HG03460 (cell line): ENCODE data around the gene MZB1.

ENCODE experiments used
- ATAC-seq: cut with Tn5 transposase; IDR thresholded peaks from one replicate; pipeline ENCODE4 v1.9.1; 2021; ENCODE audit not compliant: unreplicated experiment

The MZB1 gene

DNA sequence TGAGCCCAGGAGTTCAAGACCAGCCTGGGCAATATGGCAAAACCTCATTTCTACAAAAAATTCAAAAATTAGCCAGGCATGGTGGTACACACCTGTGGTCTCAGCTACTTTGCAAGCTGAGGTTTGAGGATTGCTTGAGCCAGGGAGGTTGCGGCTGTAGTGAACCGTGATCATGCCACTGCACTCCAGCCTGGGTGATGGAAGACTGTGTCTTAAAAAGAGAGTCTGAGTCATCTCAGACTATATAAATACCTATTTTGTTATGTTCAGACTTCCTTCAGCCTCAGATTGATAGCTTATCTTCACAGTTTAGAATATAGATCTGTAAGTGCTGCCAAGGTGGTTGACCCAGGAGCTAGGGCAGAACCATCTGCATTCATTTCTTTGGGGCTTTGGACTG is 49.7 kb downstream of the MZB1 start:
- ATAC-seq = no peak
